Subcutaneous abdominal adipose tissue (tissue), 5 donors: ENCODE data around the gene TBC1D5.

Source experiments
- H3K27ac ChIP-seq: one replicate; pipeline ENCODE4 v1.7.0; 2013; ENCODE audit warnings: low read depth, mild to moderate bottlenecking, inconsistent platforms, low read length, moderate library complexity
- H3K27me3 ChIP-seq, 5 donors: one replicate each; pipeline ENCODE4 v1.7.0; 2013; ENCODE audit warnings: low read length in 5 of 5, inconsistent platforms in 1 of 5; ENCODE audit not compliant: control insufficient read depth in 5 of 5, insufficient read depth in 4 of 5
- H3K36me3 ChIP-seq, 5 donors: one replicate each; pipeline ENCODE4 v1.7.0; 2013; ENCODE audit warnings: low read length in 5 of 5; ENCODE audit not compliant: control insufficient read depth in 5 of 5, insufficient read depth in 5 of 5
- H3K4me1 ChIP-seq, 5 donors: one replicate each; pipeline ENCODE4 v1.7.0; 2013; ENCODE audit warnings: low read length in 5 of 5, mild to moderate bottlenecking in 3 of 5, moderate library complexity in 1 of 5; ENCODE audit not compliant: control insufficient read depth in 5 of 5, insufficient read depth in 5 of 5
- H3K4me3 ChIP-seq, 5 donors: one replicate each; pipeline ENCODE4 v1.7.0; 2013; ENCODE audit warnings: low read length in 5 of 5, low read depth in 1 of 5
- H3K9ac ChIP-seq, 5 donors: one replicate each; pipeline ENCODE4 v1.7.0; 2013; ENCODE audit warnings: low read length in 5 of 5, mild to moderate bottlenecking in 4 of 5, moderate library complexity in 3 of 5
- H3K9me3 ChIP-seq, 5 donors: one replicate each; pipeline ENCODE4 v1.7.0; 2013; ENCODE audit warnings: low read length in 5 of 5; ENCODE audit not compliant: control insufficient read depth in 5 of 5
- donor health status: healthy.
- donor health status: healthy.
- donor health status: healthy.
- donor health status: healthy.
- donor health status: healthy.

The TBC1D5 gene

GRCh38 chr3:17232442-17232841 is 510.0 kb downstream of the TBC1D5 start:
- H3K4me3 ChIP-seq, result no peak overlapping the region
- no peak overlapping the region for H3K9ac ChIP-seq
- H3K4me1 ChIP-seq, result peaks cover 0 to 7% (median 0%) of the 10 kb centered on the region in 5 donors
- no peaks in the 10 kb centered on the region for H3K27me3 ChIP-seq
- H3K27ac ChIP-seq, result no peak overlapping the region
- peaks cover 0 to 9% (median 5%) of the 10 kb centered on the region in 5 donors for H3K36me3 ChIP-seq
- H3K9me3 ChIP-seq, result no peaks in the 10 kb centered on the region

GRCh38 chr3:17231537-17232261 is 510.7 kb downstream of the TBC1D5 start:
- Histone ChIP-seq H3K27me3 (no peaks in the 10 kb centered on the region), H3K4me1 (peaks cover 0 to 7% (median 0%) of the 10 kb centered on the region in 5 donors), H3K9ac (no peak overlapping the region), H3K4me3 (no peak overlapping the region), H3K9me3 (no peaks in the 10 kb centered on the region), H3K36me3 (peaks cover 0 to 7% (median 0%) of the 10 kb centered on the region in 5 donors), H3K27ac (no peak overlapping the region)

- no peaks in the 10 kb centered on the region for H3K27me3 ChIP-seq
- H3K36me3 ChIP-seq, result peaks cover 0 to 4% (median 0%) of the 10 kb centered on the region in 5 donors
- no peak overlapping the region for H3K9ac ChIP-seq
- no peak overlapping the region for H3K4me3 ChIP-seq
- H3K27ac ChIP-seq, result no peak overlapping the region
- no peaks in the 10 kb centered on the region for H3K4me1 ChIP-seq
- H3K9me3 ChIP-seq, result no peaks in the 10 kb centered on the region
Measured at GRCh38 chr3:17227472-17227871, 515.0 kb downstream of the TBC1D5 start.

- H3K27ac ChIP-seq, result no peak overlapping the region
- no peak overlapping the region for H3K9ac ChIP-seq
- peaks cover 0 to 9% (median 0%) of the 10 kb centered on the region in 5 donors for H3K36me3 ChIP-seq
- no peak overlapping the region for H3K4me3 ChIP-seq
- no peaks in the 10 kb centered on the region for H3K27me3 ChIP-seq
- H3K9me3 ChIP-seq, result peaks cover 0 to 4% (median 2%) of the 10 kb centered on the region in 5 donors
- H3K4me1 ChIP-seq, result no peaks in the 10 kb centered on the region
Measured at GRCh38 chr3:17221529-17221928, 520.9 kb downstream of the TBC1D5 start.

- peaks cover 0 to 4% (median 2%) of the 10 kb centered on the region in 5 donors for H3K9me3 ChIP-seq
- peaks cover 0 to 9% (median 0%) of the 10 kb centered on the region in 5 donors for H3K36me3 ChIP-seq
- no peak overlapping the region for H3K9ac ChIP-seq
- H3K4me1 ChIP-seq, result no peaks in the 10 kb centered on the region
- H3K27me3 ChIP-seq, result no peaks in the 10 kb centered on the region
- no peak overlapping the region for H3K27ac ChIP-seq
- H3K4me3 ChIP-seq, result no peak overlapping the region
Measured at GRCh38 chr3:17219593-17219992, 522.8 kb downstream of the TBC1D5 start.

GRCh38 chr3:17218587-17218986 is 523.8 kb downstream of the TBC1D5 start:
- Histone ChIP-seq H3K27ac (no peak overlapping the region), H3K4me1 (no peaks in the 10 kb centered on the region), H3K4me3 (no peak overlapping the region)

GRCh38 chr3:17217588-17217987 is 524.8 kb downstream of the TBC1D5 start:
- H3K9me3 ChIP-seq, result peaks cover 0 to 4% (median 2%) of the 10 kb centered on the region in 5 donors
- no peak overlapping the region for H3K27ac ChIP-seq
- H3K4me1 ChIP-seq, result no peaks in the 10 kb centered on the region

More at GRCh38 chr3:17218587-17218986, 523.8 kb downstream of the TBC1D5 start:
- H3K36me3 ChIP-seq, result peaks cover 0 to 9% (median 0%) of the 10 kb centered on the region in 5 donors
- no peak overlapping the region for H3K9ac ChIP-seq
- peaks cover 0 to 4% (median 2%) of the 10 kb centered on the region in 5 donors for H3K9me3 ChIP-seq
- H3K27me3 ChIP-seq, result no peaks in the 10 kb centered on the region

GRCh38 chr3:17213102-17213501 is 529.3 kb downstream of the TBC1D5 start:
- H3K9ac ChIP-seq, result no peak overlapping the region
- peaks cover 5 to 14% (median 9%) of the 10 kb centered on the region in 5 donors for H3K36me3 ChIP-seq
- no peaks in the 10 kb centered on the region for H3K27me3 ChIP-seq
- no peaks in the 10 kb centered on the region for H3K9me3 ChIP-seq
- H3K4me1 ChIP-seq, result no peaks in the 10 kb centered on the region
- no peak overlapping the region for H3K27ac ChIP-seq
- no peak overlapping the region for H3K4me3 ChIP-seq

More at GRCh38 chr3:17217588-17217987, 524.8 kb downstream of the TBC1D5 start:
- Histone ChIP-seq H3K9ac (no peak overlapping the region), H3K4me3 (no peak overlapping the region), H3K27me3 (no peaks in the 10 kb centered on the region), H3K36me3 (peaks cover 5 to 14% (median 6%) of the 10 kb centered on the region in 5 donors)

- H3K27ac ChIP-seq, result no peak overlapping the region
- peaks cover 2 to 17% (median 12%) of the 10 kb centered on the region in 5 donors for H3K36me3 ChIP-seq
Measured at GRCh38 chr3:17207979-17208378, 534.5 kb downstream of the TBC1D5 start.

GRCh38 chr3:17207019-17207418 is 535.4 kb downstream of the TBC1D5 start:
- peaks cover 3 to 16% (median 12%) of the 10 kb centered on the region in 5 donors for H3K36me3 ChIP-seq
- peaks cover 0 to 8% (median 6%) of the 10 kb centered on the region in 5 donors for H3K9me3 ChIP-seq
- no peak overlapping the region for H3K9ac ChIP-seq
- no peaks in the 10 kb centered on the region for H3K27me3 ChIP-seq
- no peak overlapping the region for H3K4me3 ChIP-seq
- no peak overlapping the region for H3K27ac ChIP-seq
- H3K4me1 ChIP-seq, result no peaks in the 10 kb centered on the region

More at GRCh38 chr3:17207979-17208378, 534.5 kb downstream of the TBC1D5 start:
- Histone ChIP-seq H3K4me3 (no peak overlapping the region), H3K27me3 (no peaks in the 10 kb centered on the region), H3K4me1 (no peaks in the 10 kb centered on the region), H3K9me3 (peaks cover 0 to under 1% (median 0%) of the 10 kb centered on the region in 5 donors), H3K9ac (no peak overlapping the region)
